GM21360 (cell line): ENCODE data around the gene FAIM2.
"Not testable (repeated sequence)": the region's sequence is repeated elsewhere in the genome, so short reads cannot be mapped to it uniquely, and the experiment has no call there.

ENCODE experiments used
- ATAC-seq: cut with Tn5 transposase; IDR thresholded peaks from one replicate; pipeline ENCODE4 v1.9.1; 2021; ENCODE audit warnings: mild to moderate bottlenecking, moderate library complexity; ENCODE audit not compliant: unreplicated experiment

Gene FAIM2

DNA sequence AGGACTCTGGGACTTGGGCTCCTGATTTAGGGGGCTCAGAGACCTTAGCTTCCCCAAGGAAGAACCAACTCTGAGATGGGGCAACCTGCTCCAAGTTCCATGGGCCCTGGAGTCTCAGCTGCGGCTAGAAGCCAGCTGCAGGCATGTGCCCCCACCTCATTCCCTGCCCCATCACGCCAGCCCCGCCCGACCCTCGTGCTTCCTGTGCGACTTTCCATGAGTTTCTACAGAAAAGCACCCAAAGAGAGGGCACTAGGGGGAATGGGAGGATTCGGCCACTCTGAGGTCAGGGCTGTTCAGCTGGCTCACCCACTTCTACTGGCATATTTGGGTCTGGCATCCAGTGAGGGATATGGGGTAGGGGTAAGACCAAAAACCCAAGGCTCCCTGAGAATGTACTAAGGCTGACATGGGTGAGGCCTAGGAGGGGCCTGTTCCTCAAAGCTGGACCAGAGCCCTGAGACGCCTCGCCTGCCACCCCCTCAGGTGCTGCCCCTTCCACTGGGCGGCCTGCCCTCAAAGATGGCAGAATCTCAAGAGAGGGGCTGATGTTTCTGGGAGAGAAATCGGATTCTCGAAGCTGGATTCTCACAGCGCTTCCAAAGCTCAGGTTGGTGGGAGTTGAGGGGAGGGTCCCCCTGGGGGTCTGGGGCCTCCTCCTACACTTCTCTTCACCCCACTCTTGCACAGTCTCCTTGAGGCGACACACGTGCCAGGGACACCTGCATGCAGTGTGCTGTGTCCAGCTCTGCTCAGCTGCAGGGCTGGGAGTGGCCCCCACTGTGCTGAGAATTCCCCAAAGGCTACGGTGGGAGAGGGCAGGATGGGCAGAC is 22.1 kb downstream of the FAIM2 start:
- no peak for ATAC-seq

DNA sequence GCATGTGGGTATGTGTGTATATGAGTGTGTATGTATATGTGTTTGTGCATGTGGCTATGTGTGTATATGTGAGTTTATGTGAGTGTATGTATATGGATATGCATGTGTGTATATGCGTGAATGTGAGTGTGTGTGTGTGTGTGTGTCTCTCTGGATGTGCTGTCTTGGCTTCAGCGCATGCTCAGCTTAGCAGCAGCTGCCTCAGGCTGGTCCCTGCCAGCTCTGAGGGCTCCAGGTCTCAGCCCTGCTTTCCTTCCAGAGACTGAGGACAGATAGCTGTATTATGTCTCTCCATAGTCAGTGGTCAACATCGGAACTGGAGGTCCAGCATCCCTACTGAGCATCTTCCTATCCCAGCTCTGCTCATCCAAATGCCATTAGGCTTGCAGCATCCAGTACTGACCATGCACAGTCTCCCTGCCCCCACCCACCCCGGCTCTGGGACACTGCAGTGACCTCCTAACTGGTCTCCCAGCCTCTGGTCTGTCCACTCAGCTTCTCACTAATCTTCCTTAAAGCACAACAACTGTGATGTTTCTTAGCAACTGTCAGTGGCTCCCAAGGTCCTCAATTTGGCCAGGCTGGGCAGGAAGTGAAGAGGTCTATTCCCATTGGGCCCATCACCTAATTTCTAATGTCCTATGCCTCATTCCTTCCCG is 22.8 kb downstream of the FAIM2 start:
- ATAC-seq = no peak

DNA sequence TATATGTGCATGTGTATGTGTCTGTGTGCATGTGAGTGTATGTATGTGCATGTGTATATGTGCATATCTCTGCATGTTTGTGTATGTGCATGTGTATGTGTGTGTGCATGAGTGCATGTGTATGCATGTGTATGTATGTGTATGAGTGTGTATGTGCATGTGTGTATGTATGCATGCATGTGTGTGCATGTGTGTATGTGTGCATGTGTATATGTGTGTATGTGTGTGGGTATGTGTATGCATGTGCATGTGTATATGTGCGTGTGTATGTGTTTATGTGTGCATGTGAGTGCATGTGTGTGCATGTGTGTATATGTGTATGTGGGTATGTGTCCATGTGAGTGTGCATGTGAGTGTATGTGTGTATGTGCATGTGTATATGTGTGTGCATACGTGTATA is 24.6 kb downstream of the FAIM2 start:
- ATAC-seq = not testable (repeated sequence)

DNA sequence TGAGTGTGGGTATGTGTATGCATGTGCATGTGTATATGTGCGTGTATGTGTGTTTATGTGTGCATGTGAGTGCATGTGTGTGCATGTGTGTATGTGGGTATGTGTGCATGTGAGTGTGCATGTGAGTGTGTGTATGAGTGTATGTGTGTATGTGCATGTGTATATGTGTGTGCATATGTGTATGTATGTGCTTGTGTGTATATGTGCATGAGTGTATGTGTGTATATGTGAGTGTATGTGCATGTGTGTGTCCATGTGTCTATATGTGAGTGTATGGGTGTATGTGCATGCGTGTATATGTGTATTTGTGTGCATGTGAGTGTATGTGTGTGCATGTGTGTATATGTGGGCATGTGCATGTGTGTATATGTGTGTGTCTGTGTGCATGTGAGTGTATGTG is 25.7 kb downstream of the FAIM2 start:
- ATAC-seq = no peak

DNA sequence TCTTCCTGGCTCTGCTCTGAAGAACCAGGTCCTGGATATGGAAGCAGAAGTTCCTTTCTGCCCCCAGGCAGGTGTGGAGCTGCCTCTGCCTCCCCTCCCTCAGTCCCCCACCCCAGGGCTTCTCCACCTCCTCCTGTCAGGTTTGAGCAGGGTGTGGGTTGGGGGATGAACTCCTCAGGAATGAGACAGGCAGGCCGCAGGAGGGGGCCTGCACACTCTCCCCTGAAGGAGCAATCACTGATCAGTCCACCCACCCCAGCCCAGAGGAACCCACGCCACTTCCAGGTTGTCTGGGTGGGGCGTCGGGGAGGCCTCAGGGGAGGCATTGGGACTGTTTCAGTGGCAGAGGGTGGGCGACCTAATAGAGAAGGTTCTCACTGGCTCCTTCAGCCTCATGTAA is 26.6 kb downstream of the FAIM2 start:
- no peak for ATAC-seq

DNA sequence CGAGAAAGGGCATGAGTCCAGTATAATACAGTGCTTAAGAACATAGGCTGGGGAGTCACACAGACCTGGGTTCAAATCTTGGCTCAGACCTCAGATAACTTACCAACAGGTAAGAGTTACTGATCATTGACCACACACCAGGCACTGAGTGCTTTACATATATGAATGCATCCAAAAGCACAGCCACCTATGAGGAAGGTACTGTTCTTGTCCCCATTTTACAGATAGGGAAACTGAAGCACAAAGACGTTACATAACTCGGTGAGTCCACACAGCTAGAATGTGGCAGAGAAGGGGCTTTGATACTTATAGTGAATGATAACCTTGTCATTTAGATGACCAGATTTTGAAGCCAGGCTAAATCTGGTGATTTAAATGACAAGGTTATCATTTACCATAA is 27.6 kb downstream of the FAIM2 start:
- no peak for ATAC-seq

DNA sequence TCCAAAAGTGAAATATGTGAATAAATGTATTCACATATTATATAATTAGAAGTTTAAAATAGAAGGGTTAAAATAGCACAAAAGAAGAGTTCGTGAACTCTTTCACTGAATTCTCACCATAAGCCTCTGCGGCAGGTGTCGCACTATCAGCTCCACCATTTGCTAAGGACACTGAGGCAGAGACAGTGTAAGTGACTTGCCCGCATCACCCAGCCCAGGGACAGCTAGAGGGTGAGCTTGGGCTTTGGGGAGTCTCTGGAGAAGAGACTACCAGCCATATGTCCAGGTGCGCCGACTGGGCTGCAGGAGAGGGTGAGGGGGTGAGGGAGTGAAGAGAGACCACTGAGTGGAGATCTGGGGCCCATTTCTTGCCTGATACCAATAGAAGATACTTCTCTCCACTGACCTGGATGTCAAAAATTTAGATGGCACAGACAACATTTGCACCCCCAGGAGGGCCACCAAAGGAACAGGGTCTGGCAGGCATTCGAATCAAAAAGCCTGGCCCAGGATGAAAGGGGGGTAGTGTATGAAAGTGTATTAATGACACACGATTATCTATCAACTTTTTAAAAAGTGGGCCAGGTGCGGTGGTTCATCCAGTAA is 28.5 kb downstream of the FAIM2 start:
- no peak for ATAC-seq

DNA sequence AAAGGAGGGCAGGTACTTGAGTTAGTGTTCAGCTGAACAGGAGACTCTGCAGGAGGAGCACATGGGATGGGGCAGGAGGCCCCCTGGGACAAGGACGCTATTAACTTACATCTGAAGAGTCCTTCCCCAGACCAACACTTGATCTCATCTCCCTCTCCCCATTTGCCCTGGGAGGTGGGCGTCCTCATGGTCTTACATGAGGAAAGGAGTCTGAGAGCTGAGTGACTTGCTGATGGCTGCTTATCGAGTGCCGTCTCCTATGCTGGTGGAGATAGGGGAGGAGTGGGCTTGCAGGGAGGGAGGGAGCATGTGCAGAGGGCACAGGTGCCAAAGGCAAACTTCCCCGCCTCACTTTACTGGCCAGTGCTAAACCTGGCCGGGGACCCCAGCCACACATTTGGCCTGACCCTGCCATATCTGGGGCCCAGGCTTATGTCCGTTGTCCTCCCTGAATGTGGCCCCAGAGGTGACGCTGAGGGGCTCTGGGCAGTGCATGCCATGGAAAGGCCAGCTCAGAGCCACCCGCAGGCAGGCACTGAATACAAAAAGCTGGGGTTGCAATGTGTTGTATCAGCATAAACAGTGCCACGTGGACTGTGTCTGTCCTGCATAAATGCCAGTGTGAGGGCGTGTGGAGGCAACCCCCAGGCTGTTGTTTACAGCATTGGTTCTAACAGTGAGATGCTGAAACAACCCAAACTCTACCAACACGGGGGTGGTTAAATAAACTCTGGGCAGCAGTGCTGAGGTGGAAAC is 29.4 kb downstream of the FAIM2 start:
- ATAC-seq = no peak

DNA sequence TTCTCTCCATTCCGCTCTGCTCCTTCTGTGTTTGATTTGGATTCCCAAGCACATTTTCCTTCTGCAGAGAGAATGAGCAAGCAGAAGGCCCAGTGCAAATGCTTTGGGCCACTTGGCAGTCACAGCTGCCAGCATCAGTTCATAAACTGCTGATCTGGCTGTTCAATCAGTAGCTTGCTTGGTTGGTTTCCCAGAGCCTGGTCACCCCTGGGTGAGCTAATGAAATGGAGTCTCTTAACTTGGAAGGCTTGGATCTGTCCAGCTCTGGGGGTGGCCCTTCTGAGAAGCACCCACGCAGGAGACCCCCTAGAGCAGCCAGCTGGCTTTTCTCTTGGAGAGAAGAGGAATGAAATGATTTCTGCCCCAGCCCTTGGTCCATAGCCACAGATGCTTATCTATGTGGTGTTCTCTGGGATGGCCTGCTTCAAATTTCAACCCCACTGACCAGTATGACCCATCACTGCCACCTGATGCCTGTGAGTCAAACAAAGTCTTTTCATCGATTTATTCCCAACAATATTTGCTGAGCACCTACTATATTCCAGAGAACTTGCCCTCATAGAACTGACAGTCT is 30.3 kb downstream of the FAIM2 start:
- no peak for ATAC-seq

DNA sequence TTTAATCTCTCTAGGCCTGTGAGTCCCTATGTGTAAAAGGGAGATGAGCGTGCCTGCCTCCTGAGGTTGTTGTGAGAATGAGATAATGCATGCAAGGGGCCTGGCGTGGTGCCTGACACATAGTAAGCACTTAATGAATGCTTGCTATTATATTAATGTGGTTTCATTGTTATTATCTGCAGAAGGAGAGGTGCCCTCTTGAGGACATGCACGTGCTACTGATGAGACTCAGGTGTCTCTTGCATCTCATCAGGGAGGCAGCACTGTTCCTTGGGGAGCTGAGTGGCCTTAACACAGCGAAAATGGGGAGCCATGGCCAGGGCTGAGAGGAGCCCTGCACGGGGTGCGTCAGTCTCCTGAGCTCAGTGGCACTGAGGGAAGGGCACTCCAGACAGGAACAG is 30.9 kb downstream of the FAIM2 start:
- no peak for ATAC-seq

DNA sequence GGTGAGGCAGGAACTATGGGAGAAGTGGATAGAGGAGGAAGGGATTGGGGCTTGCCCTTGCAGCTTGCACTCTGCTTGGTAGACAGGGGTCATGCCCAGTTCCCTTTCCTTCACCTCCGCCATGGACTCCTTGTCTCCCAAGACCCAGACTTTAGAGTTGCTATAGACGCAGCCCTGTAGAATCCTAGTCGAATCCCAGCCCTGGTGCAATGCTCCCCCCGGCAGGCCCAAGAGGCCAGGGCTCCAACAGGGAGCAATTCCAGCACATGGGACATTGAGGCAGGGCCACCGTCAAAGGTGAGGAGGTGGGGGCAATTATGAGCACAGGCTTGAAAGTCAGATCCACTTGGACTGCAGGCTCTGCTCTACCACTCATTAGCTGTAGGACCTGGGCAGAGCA is 31.3 kb downstream of the FAIM2 start:
- ATAC-seq = no peak

DNA sequence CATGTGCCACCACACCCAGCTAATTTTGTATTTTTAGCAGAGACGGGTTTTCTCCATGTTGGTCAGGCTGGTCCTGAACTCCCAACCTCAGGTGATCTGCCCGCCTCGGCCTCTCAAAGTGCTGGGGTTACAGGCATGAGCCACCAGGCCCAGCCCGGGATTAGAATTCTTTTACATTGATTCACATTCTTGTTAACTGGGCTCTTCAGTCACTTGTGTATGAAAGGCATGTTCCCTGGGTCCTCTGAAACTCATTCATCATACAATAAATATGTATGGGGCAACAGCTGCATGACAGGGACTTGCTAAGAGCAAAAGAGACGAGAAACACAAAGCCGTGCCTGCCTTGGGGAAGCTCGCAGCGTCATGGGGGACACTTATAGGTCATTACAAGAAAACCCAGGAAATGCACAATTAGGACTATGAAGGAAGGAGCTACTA is 31.9 kb downstream of the FAIM2 start:
- not testable (repeated sequence) for ATAC-seq

DNA sequence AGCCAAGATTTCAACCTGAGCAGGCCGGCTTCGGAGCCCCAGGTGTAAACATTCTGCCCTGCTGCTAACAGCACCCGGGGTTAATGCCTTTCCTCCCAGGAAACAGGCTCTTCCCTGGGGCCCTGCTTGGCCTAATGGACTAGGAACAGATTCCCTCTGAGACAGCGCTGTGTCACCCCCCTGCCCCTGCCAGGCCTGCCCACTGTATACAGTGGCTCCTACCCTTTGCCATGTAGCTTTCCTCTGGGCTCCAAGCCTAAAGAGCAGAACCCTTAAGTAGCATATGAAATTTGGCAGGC is 32.5 kb downstream of the FAIM2 start:
- ATAC-seq = no peak

DNA sequence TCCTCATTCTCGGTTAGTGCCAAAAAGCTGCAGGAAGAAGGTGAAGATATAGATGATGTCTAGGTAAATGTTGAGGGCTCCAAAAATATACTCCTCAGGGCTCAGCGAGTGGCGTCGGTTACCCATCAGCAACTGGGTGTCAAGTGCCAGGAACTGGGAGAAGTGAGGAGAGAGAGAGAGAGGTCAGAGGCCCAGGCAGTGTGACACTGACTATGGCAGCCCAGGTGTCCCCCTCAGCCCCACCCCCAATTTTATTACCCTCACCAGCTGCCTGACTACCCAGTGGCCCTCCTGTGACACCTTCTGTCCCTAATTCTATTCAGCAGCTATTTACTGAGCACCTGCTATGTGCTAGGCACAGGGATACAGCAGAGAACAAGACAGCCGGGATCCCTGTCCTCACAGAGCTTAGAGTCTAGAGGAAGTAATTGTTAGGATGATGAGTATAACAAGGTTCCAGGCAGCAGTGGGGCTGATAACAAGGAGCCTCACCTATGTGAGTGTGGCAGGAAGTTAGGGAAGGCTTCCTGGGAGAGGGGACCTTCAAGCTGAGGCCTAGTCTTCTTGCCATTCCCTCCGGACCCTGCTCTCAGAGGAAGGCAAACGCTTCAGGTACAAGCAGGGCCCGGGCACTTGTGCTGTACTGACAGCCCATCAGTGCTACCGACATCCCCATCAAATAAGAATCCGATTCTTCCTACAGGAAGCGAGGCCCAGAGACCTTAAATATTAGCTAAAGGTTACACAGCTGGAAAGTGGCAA is 33.0 kb downstream of the FAIM2 start:
- no peak for ATAC-seq

DNA sequence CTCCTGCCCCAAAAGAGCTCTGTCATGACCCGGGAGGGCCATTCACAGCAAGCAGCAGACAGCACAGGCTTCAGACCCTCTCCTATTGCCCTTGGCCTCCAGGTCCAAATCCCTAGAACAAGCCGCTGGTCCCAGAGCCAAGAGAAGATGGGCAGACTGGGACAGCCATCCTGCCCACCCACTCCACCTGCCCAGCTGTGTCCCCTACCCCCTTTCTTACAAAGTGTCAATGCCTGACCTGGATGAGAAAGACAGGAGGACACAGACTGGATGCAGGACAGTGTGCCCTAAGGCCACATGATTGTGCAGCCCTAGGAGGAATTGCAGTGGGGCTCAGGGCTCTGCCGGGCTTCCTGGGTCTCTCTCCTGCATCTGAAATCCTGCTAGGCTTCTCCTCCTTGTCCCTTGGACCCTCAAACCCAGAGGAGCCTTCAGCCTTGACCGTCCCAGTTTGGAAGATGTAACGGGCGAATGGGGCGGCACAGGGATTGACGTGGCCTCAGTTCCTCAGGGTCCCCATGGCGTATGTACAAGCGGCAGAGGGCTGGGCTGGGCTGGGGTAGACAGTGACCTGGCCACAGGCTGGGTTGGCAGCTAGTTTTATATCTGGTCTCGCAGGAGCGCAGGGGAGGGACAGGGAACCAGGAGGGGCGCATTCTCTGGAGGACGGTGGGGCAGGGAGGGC is 33.7 kb downstream of the FAIM2 start:
- ATAC-seq = no peak

DNA sequence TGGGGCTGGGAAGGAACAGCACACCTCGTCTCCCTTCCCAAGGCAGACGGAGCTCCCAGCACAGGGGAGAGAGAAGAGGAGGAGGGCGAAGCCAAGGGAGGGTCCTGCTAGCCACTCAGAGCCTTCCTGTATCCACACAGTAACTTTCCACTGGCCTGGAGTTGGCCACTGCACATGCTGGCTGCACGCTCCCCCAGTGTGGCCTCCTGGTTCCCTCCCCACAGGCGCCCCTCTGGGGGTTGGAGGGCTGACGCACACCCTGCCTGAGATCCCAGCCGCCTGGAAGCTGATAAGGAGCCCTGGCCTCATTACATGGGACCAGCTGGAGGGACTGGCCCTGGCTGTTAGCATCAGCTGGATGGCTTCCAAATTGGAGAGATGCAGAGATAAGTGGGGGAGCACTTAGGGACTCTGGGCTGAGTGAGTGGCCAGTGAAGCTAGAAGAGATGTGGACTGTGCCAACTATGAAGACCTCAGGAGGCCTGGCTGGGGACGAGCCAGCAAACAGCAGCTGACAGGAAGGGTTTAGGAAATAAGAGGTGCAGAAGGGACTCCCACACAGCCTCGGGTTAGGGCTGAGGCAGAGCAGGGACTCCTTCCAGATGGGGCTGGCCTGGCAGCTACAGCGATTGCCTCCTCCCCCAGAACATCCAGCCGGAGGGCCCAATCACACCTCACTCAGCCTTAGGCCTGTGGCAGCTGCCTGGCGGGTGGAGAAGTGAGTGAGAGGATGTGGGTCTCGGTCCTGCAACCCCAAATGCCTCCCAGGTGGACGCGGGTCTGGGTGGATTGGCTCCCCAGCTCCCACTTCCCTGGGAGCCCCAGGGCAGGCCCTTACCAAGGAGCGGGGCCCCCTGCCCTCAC is 34.5 kb downstream of the FAIM2 start:
- no peak for ATAC-seq

DNA sequence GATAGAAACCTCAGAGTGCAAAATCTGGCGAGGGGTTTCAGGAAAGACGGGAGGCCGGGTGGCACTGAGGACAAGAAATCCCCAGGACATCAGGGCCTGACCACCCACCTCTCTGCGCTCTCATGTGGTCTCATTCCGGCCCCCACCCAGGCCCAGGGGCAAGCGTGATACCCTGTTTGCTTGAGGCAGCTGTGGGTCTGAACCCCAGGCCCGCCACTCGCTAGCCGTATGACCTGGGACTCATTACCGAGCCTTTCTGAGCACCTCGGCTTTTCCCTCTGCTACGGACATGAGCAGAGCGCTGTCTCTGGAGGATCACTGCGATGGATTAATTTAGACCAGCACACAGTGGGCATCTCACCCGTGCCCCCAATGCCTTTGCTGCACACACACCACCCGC is 35.3 kb downstream of the FAIM2 start:
- no peak for ATAC-seq

DNA sequence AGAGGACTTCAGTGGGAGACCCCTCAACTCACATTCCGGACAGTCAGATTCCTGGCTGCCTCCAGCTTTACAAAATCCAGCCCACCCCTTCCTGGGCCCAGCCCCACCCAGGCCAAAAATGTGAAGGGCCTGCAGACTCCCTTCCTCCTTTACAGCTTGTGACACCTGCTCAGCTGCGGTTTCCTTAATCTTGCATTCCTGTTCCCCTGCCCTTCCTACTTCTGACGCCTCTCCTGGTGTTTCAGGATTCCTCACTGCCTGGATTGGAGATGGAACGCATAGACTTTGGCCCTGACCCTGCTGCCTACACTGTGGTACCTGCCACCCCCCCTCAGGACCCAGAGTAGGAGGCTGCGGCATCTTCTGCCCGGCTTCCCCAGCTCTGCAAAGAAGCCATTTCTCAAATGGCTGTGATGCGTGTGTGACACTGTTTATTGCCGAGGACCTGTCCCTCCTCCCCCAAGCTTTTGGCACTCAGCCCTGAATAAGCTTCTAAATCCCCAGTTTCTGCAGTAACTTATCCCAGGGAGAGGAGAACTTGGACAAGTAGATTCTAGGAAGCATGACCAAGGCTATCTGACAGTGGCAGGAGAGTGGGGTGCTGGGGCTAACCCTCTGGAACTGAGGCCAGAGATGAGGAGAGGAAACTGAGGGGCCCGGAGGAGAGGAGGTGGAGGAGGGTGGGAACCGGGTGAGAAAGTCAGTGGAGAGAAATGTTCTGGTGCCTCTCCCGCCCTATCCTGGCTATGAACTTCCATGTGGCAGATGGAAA is 35.9 kb downstream of the FAIM2 start:
- no peak for ATAC-seq
